H1 (cell line): ENCODE data around the gene IFT25. TPM values are rescaled to one million over a fixed set of nuclear protein-coding genes. Genes with fewer than 3 reads are reported as not detected.
A peak's percentile ranks its signal among the peaks of the same experiment; 100 is the strongest.

Experiments
- ATF3 ChIP-seq: IDR thresholded peaks from 2 replicates; pipeline ENCODE4 v1.6.1; 2011; ENCODE audit warnings: low read depth, mild to moderate bottlenecking, low read length; ENCODE audit not compliant: insufficient read depth
- BCL11A ChIP-seq, 2 experiments: IDR thresholded peaks; one replicate each; pipeline ENCODE4 v1.6.1; 2011; ENCODE audit warnings: low read depth in 2 of 2, low read length in 2 of 2, mild to moderate bottlenecking in 2 of 2
- CBX8 ChIP-seq: fragments of 300-800, 300-1000 bp; sonication (generic); IDR thresholded peaks from 2 replicates; pipeline ENCODE4 v1.7.1; 2016; ENCODE audit warnings: low read depth, low read length, borderline replicate concordance
- EGR1 ChIP-seq: IDR thresholded peaks from 2 replicates; pipeline ENCODE4 v1.6.1; 2011; ENCODE audit warnings: low read depth, low read length, borderline replicate concordance
- EP300 ChIP-seq, 2 experiments: IDR thresholded peaks; 1 replicate in 1 of 2; 2 replicates in 1 of 2; pipeline ENCODE4 v1.6.1; 2011 to 2012; ENCODE audit warnings: low read depth in 2 of 2, low read length in 2 of 2, mild to moderate bottlenecking in 2 of 2, borderline replicate concordance in 1 of 2, inconsistent platforms in 1 of 2, moderate library complexity in 1 of 2
- GABPA ChIP-seq: IDR thresholded peaks from 2 replicates; pipeline ENCODE4 v1.6.1; 2011; ENCODE audit warnings: mild to moderate bottlenecking, low read length, moderate library complexity, borderline replicate concordance; ENCODE audit not compliant: insufficient read depth
- GTF2F1 ChIP-seq: IDR thresholded peaks from 2 replicates; pipeline ENCODE4 v1.6.1; 2012; ENCODE audit warnings: low read depth, low read length, improper control_type of control experiment, borderline replicate concordance
- JUN ChIP-seq: IDR thresholded peaks from 2 replicates; pipeline ENCODE4 v1.6.1; 2011; ENCODE audit warnings: low read depth, mild to moderate bottlenecking, improper control_type of control experiment, low read length
- MAFK ChIP-seq: IDR thresholded peaks from 2 replicates; pipeline ENCODE4 v1.6.1; 2012; ENCODE audit warnings: low read depth, mild to moderate bottlenecking, improper control_type of control experiment, low read length
- MAX ChIP-seq: IDR thresholded peaks from 2 replicates; pipeline ENCODE4 v1.6.1; 2012; ENCODE audit warnings: inconsistent platforms
- POLR2A ChIP-seq, 2 experiments: IDR thresholded peaks; 1 replicate in 1 of 2; 2 replicates in 1 of 2; pipeline ENCODE4 v1.6.1; 2011; ENCODE audit warnings: low read depth in 2 of 2, low read length in 2 of 2, mild to moderate bottlenecking in 2 of 2; ENCODE audit errors: control extremely low read depth in 1 of 2
- RAD21 ChIP-seq, 2 experiments: IDR thresholded peaks in 1 of 2; conservative IDR thresholded peaks in 1 of 2; 2 replicates each; pipeline ENCODE4 v1.6.1; 2011; ENCODE audit warnings: low read depth in 2 of 2, low read length in 2 of 2, improper control_type of control experiment in 1 of 2, inconsistent platforms in 1 of 2, mild to moderate bottlenecking in 1 of 2, moderate library complexity in 1 of 2
- SIN3A ChIP-seq, 2 experiments: IDR thresholded peaks in 1 of 2; conservative IDR thresholded peaks in 1 of 2; 2 replicates each; pipeline ENCODE4 v1.6.1; 2011 to 2012; ENCODE audit warnings: low read length in 2 of 2, improper control_type of control experiment in 1 of 2, low read depth in 1 of 2, mild to moderate bottlenecking in 1 of 2
- SP1 ChIP-seq: IDR thresholded peaks from 2 replicates; pipeline ENCODE4 v1.6.1; 2011; ENCODE audit warnings: low read depth, low read length
- SUZ12 ChIP-seq: fragments of 200-600 bp; sonication (generic); IDR thresholded peaks from 2 replicates; pipeline ENCODE4 v1.6.1; 2012; ENCODE audit warnings: mild to moderate bottlenecking, inconsistent platforms, low read length, moderate library complexity, mixed read lengths
- TAF1 ChIP-seq: IDR thresholded peaks from 2 replicates; pipeline ENCODE4 v1.6.1; 2011; ENCODE audit warnings: mild to moderate bottlenecking, low read depth, low read length
- TAF7 ChIP-seq: optimal IDR thresholded peaks from 2 replicates; pipeline ENCODE3; 2011; ENCODE audit warnings: low read depth, mild to moderate bottlenecking, inconsistent platforms, low read length, moderate library complexity, borderline replicate concordance
- ZNF274 ChIP-seq: IDR thresholded peaks from 2 replicates; pipeline ENCODE4 v1.7.0; 2012; ENCODE audit warnings: low read length, borderline replicate concordance; ENCODE audit errors: extremely low read depth
- polyA plus RNA-seq, 7 experiments: library from polyadenylated mRNA; depleted of rRNA in 3 of 7; stranded (reverse) in 5 of 7; unstranded in 2 of 7; fragments of >200 nt in 5 of 7; fragments of 200-250 nt in 2 of 7; gene quantifications; 1 replicate in 5 of 7; 2 replicates in 1 of 7; 4 replicates in 1 of 7; pipeline versions ENCODE4 v1.2.1 to v1.2.3, GENCODE V29; 2011 to 2013; ENCODE audit warnings: missing spikeins in 2 of 7, mixed read lengths in 2 of 7
- total RNA-seq: library from RNA; stranded (reverse); fragmentation: NEBNext Ultra II Directional; extraction: Animal tissue kit (Norgen Biotek cat#: 25700); gene quantifications from 2 replicates; pipeline ENCODE4 v1.2.1, GENCODE V29; 2021
- TF ChIP-seq, protein P1 (sequence below), 3 experiments: IDR thresholded peaks; 1 replicate in 2 of 3; 2 replicates in 1 of 3; pipeline versions ENCODE4 v1.5.1 to v1.6.1; 2011; ENCODE audit warnings: low read length in 3 of 3, mild to moderate bottlenecking in 3 of 3, inconsistent platforms in 2 of 3, low read depth in 1 of 3, moderate library complexity in 1 of 3; ENCODE audit not compliant: insufficient read depth in 1 of 3; ENCODE audit errors: control extremely low read depth in 1 of 3

IFT25 gene
- total and polyA plus RNA-seq, 2 of the 8 experiments (the other 6 are each of a cell fraction or from before 2014, with no cell fraction given) = 15.0 to 36.3 TPM

DNA sequence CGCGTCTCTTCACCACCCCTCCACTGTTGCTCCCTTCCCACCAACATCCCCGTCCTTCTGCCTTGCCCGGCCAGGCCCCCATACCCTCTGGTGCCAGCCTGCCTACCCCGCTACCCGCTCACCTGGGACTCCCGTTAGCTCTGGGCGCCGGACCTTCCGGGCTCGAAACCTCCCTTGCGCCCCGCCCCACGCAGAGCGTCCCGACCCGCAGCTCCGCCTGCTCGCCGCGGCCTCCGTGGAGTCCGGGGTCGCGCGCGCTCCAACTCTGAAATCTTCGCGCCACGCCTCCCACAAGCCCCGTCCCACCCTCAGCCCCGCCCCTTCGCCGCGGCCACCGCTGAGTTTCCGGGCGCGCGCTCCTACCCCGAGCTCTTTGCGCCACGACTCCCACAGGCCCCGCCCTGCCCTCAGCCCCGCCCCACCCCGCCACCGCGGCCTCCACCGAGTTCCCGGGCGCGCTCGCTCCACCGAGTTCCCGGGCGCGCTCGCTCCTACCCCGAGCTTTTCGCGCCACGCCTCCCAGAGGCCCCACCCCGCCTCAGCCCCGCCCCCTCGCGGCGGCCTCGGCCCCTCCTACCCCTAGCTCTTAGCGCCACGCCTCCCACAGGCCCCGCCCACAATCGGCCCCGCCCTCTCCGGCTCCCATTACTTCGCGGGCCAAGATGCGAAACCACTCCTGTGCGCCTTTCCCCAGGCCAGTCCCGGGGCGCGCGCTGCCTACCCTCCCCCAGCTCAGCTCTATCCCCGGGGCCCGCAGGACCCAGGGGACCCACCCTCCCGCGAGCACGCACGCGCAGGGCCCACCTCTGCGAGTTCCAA lies at the start of gene IFT25 (continued):
- no peak for TF ChIP-seq CBX8
- no peak for TF ChIP-seq JUN
- no peak for TF ChIP-seq GABPA
- 0 out of 2 replicates have a peak, but pooled peaks have one; percentile 37 for TF ChIP-seq TAF1
- no peak for TF ChIP-seq ZNF274
- TF ChIP-seq EP300 (IDR thresholded peaks at IDR 0.05; ENCODE audit: borderline replicate concordance in 1 of 2, low read depth in 2 of 2, low read length in 2 of 2) = no peak
- TF ChIP-seq BCL11A (IDR thresholded peaks at IDR 0.05; ENCODE audit: low read depth in 2 of 2, low read length in 2 of 2) = no peak
- no peak for TF ChIP-seq TAF7
- no peak for TF ChIP-seq SP1
- TF ChIP-seq MAX = peak; percentile 22; the same call in 1 of the 2 replicates
- TF ChIP-seq ATF3 = no peak
- no peak for TF ChIP-seq SUZ12
- TF ChIP-seq POLR2A (IDR thresholded peaks at IDR 0.05; ENCODE audit: control extremely low read depth in 1 of 2, low read depth in 2 of 2, low read length in 2 of 2) = no peak; a peak in 1 of 3 replicates
- TF ChIP-seq, protein P1, sequence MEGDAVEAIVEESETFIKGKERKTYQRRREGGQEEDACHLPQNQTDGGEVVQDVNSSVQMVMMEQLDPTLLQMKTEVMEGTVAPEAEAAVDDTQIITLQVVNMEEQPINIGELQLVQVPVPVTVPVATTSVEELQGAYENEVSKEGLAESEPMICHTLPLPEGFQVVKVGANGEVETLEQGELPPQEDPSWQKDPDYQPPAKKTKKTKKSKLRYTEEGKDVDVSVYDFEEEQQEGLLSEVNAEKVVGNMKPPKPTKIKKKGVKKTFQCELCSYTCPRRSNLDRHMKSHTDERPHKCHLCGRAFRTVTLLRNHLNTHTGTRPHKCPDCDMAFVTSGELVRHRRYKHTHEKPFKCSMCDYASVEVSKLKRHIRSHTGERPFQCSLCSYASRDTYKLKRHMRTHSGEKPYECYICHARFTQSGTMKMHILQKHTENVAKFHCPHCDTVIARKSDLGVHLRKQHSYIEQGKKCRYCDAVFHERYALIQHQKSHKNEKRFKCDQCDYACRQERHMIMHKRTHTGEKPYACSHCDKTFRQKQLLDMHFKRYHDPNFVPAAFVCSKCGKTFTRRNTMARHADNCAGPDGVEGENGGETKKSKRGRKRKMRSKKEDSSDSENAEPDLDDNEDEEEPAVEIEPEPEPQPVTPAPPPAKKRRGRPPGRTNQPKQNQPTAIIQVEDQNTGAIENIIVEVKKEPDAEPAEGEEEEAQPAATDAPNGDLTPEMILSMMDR (IDR thresholded peaks at IDR 0.05; ENCODE audit: control extremely low read depth in 1 of 3, insufficient read depth in 1 of 3, low read depth in 1 of 3, low read length in 3 of 3) = no peak
- TF ChIP-seq GTF2F1 = no peak
- no peak for TF ChIP-seq EGR1
- peak in 1 of 2 experiments; percentile 63; a peak in 1 of 4 replicates for TF ChIP-seq SIN3A (conservative IDR thresholded peaks at IDR 0.05 in 1 of 2, IDR thresholded peaks at IDR 0.05 in 1 of 2; ENCODE audit: low read depth in 1 of 2, low read length in 2 of 2)
- TF ChIP-seq MAFK = no peak
- no peak for TF ChIP-seq RAD21 (IDR thresholded peaks at IDR 0.05 in 1 of 2, conservative IDR thresholded peaks at IDR 0.05 in 1 of 2; ENCODE audit: low read depth in 2 of 2, low read length in 2 of 2)
